Measurements from ENCODE around the gene ACSF3.

Gene ACSF3

GRCh38 chr16:89145406-89146161 lies 51.9 kb downstream of the ACSF3 start:
- no peak for DNase-seq (ENCODE audit: low spot score)

- no peak for DNase-seq (ENCODE audit: low spot score)
These were observed 52.8 kb downstream of the ACSF3 start for GRCh38 chr16:89146211-89147005.

GRCh38 chr16:89147085-89147817 lies 53.6 kb downstream of the ACSF3 start:
- no peak for DNase-seq (ENCODE audit: low spot score)

- DNase-seq (ENCODE audit: low spot score), result no peak
These were observed 55.7 kb downstream of the ACSF3 start for GRCh38 chr16:89149386-89149785.

GRCh38 chr16:89150090-89150835 lies 56.6 kb downstream of the ACSF3 start:
- DNase-seq (ENCODE audit: low spot score), result no peak

- no peak for DNase-seq (ENCODE audit: low spot score)
These were observed 57.3 kb downstream of the ACSF3 start for GRCh38 chr16:89150981-89151380.

GRCh38 chr16:89152831-89153700 lies 59.4 kb downstream of the ACSF3 start:
- no peak for DNase-seq (ENCODE audit: low spot score)

- DNase-seq (ENCODE audit: low spot score), result no peak
These were observed 60.2 kb downstream of the ACSF3 start for GRCh38 chr16:89153848-89154271.

- no peak for DNase-seq (ENCODE audit: low spot score)
These were observed 60.9 kb downstream of the ACSF3 start for GRCh38 chr16:89154390-89155183.

- no peak for DNase-seq (ENCODE audit: low spot score)
These were observed 61.6 kb downstream of the ACSF3 start for GRCh38 chr16:89155184-89155679.

- DNase-seq (ENCODE audit: low spot score), result no peak
These were observed 62.4 kb downstream of the ACSF3 start for GRCh38 chr16:89155851-89156739.

- no peak for DNase-seq (ENCODE audit: low spot score)
These were observed 63.3 kb downstream of the ACSF3 start for GRCh38 chr16:89156740-89157645.

- DNase-seq (ENCODE audit: low spot score), result no peak
These were observed 64.1 kb downstream of the ACSF3 start for GRCh38 chr16:89157778-89158177.

- DNase-seq (ENCODE audit: low spot score), result no peak
These were observed 65.6 kb downstream of the ACSF3 start for GRCh38 chr16:89159066-89159849.

GRCh38 chr16:89159850-89160354 lies 66.2 kb downstream of the ACSF3 start:
- DNase-seq (ENCODE audit: low spot score), result no peak

- DNase-seq (ENCODE audit: low spot score), result no peak
These were observed 67.5 kb downstream of the ACSF3 start for GRCh38 chr16:89160977-89161701.

Data from hematopoietic multipotent progenitor cell treated with erythropoietin and hydrocortisone succinate and interleukin-3 and kit ligand, for 15 days (in vitro differentiated cells).